Measurements from ENCODE around the gene LTA4H.
A peak's percentile ranks its signal among the peaks of the same experiment; 100 is the strongest.

Gene LTA4H

GRCh38 chr12:96025518-96025917 is 9.9 kb downstream of the LTA4H start:
- no peak overlapping the region for H3K4me3 Mint-ChIP-seq
- no peak overlapping the region for H3K27ac Mint-ChIP-seq
- no peak for TF ChIP-seq CTCF (IDR thresholded peaks at IDR 0.05; ENCODE audit: unreplicated experiment in 3 of 3)
- no peaks in the 10 kb centered on the region for H3K4me1 Mint-ChIP-seq
- no peaks in the 10 kb centered on the region for H3K27me3 Mint-ChIP-seq (ENCODE audit: low read depth)
- peaks cover 37% of the 10 kb centered on the region for H3K36me3 Mint-ChIP-seq (ENCODE audit: low read depth)
- H3K9me3 Mint-ChIP-seq = no peaks in the 10 kb centered on the region

- Mint-ChIP-seq H3K9me3 (no peaks in the 10 kb centered on the region), H3K36me3 (ENCODE audit: low read depth) (peaks cover 56% of the 10 kb centered on the region), H3K27me3 (ENCODE audit: low read depth) (no peaks in the 10 kb centered on the region), H3K4me3 (no peak overlapping the region), H3K27ac (no peak overlapping the region), H3K4me1 (no peaks in the 10 kb centered on the region)
- TF ChIP-seq CTCF (IDR thresholded peaks at IDR 0.05; ENCODE audit: unreplicated experiment in 3 of 3) = no peak
Observed at GRCh38 chr12:96020314-96021003, 14.9 kb downstream of the LTA4H start.

- H3K27me3 Mint-ChIP-seq (ENCODE audit: low read depth) = no peaks in the 10 kb centered on the region
- H3K36me3 Mint-ChIP-seq (ENCODE audit: low read depth) = peaks cover 55% of the 10 kb centered on the region
- no peaks in the 10 kb centered on the region for H3K9me3 Mint-ChIP-seq
- H3K4me1 Mint-ChIP-seq = no peaks in the 10 kb centered on the region
- TF ChIP-seq CTCF (IDR thresholded peaks at IDR 0.05; ENCODE audit: unreplicated experiment in 3 of 3) = peak; percentile 35 to 54 (median 38)
- no peak overlapping the region for H3K27ac Mint-ChIP-seq
- no peak overlapping the region for H3K4me3 Mint-ChIP-seq
Observed at GRCh38 chr12:96015672-96016071, 19.7 kb downstream of the LTA4H start.

- no peak overlapping the region for H3K4me3 Mint-ChIP-seq
- no peak for TF ChIP-seq CTCF (IDR thresholded peaks at IDR 0.05; ENCODE audit: unreplicated experiment in 3 of 3)
Observed at GRCh38 chr12:96014943-96015599, 20.3 kb downstream of the LTA4H start.

GRCh38 chr12:96007729-96008128 is 27.7 kb downstream of the LTA4H start:
- Mint-ChIP-seq H3K27me3 (ENCODE audit: low read depth) (no peaks in the 10 kb centered on the region), H3K27ac (no peak overlapping the region), H3K9me3 (no peaks in the 10 kb centered on the region), H3K36me3 (ENCODE audit: low read depth) (peaks cover 58% of the 10 kb centered on the region), H3K4me3 (no peak overlapping the region), H3K4me1 (no peaks in the 10 kb centered on the region)
- TF ChIP-seq CTCF (IDR thresholded peaks at IDR 0.05; ENCODE audit: unreplicated experiment in 3 of 3) = no peak

More at GRCh38 chr12:96014943-96015599, 20.3 kb downstream of the LTA4H start:
- Mint-ChIP-seq H3K27ac (no peak overlapping the region), H3K9me3 (no peaks in the 10 kb centered on the region), H3K36me3 (ENCODE audit: low read depth) (peaks cover 57% of the 10 kb centered on the region), H3K27me3 (ENCODE audit: low read depth) (no peaks in the 10 kb centered on the region), H3K4me1 (no peaks in the 10 kb centered on the region)

- H3K9me3 Mint-ChIP-seq = no peaks in the 10 kb centered on the region
- H3K4me1 Mint-ChIP-seq = no peaks in the 10 kb centered on the region
- no peak for TF ChIP-seq CTCF (IDR thresholded peaks at IDR 0.05; ENCODE audit: unreplicated experiment in 3 of 3)
- no peak overlapping the region for H3K4me3 Mint-ChIP-seq
- no peak overlapping the region for H3K27ac Mint-ChIP-seq
- no peaks in the 10 kb centered on the region for H3K27me3 Mint-ChIP-seq (ENCODE audit: low read depth)
- peaks cover 55% of the 10 kb centered on the region for H3K36me3 Mint-ChIP-seq (ENCODE audit: low read depth)
Observed at GRCh38 chr12:96006727-96007126, 28.7 kb downstream of the LTA4H start.

Data from nephron (organoid).